Right renal pelvis (tissue), 4 donors: ENCODE data around the gene NHLRC2. TPM values are rescaled to one million over a fixed set of nuclear protein-coding genes. Genes with fewer than 3 reads are reported as not detected.
"Not testable (repeated sequence)": the region's sequence is repeated elsewhere in the genome, so short reads cannot be mapped to it uniquely, and the experiment has no call there.

Source experiments
- DNase-seq, 4 donors: peaks; one replicate each; pipeline ENCODE4 v3.0.0-alpha.2; 2013; ENCODE audit warnings: low read depth in 4 of 4, low spot score in 3 of 4, missing footprints in 1 of 4
- polyA plus RNA-seq, 4 donors: library from polyadenylated mRNA; unstranded; fragments of 120-200 nt; gene quantifications; one replicate each; pipeline ENCODE4 v1.2.1, GENCODE V29; 2013; ENCODE audit not compliant: insufficient read length in 4 of 4

The NHLRC2 gene, protein sequence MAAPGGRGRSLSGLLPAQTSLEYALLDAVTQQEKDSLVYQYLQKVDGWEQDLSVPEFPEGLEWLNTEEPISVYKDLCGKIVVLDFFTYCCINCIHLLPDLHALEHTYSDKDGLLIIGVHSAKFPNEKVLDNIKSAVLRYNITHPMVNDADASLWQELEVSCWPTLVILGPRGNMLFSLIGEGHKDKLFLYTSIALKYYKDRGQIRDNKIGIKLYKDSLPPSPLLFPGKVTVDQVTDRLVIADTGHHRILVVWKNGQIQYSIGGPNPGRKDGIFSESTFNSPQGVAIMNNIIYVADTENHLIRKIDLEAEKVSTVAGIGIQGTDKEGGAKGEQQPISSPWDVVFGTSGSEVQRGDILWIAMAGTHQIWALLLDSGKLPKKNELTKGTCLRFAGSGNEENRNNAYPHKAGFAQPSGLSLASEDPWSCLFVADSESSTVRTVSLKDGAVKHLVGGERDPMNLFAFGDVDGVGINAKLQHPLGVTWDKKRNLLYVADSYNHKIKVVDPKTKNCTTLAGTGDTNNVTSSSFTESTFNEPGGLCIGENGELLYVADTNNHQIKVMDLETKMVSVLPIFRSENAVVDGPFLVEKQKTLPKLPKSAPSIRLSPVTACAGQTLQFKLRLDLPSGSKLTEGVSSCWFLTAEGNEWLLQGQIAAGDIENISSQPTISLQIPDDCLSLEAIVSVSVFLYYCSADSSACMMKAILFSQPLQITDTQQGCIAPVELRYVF
- polyA plus RNA-seq: 10 to 100 TPM; 15.9 to 25.6 (median 20.6) TPM

DNA sequence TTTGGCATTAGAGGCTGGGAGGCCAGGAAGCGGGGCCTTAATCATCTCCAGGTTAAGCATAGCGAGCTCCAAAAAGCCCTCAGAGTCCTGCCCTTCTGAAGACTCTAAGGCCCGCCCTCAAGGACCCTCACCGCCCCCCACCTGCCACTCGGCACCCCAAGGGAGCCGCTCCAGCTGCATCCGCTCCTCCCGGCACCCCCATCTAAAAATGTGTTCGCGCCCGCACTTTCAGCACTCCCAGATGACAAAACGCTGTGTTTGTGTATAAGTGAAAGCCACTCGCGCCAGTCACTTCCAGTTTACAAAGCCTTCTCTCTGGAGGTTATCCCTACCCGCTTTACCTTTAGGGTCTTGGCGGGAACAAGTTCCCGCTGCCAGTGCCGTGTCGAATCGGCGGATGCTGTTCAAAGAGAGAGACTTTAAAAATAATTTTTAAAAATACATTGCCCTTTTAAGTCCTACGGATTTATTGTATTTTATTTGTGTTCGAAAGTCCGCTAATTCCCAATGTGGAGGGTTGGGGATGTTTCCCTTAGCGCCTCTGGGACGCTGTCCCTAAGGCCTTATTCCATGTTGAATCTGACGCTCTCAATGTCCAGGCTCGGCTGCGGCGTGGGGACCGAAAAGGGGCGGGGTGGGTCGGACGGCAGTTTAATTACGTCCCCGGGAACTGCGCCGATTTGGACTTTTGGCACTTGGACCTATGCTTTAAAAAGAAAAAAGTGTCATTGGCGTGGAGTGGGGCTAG, at the start of gene NHLRC2, which contains the start of gene DCLRE1A:
Gene NHLRC2 (plus strand): TSS at position 649 of the 748 bp plus-strand sequence. CDS start 212 bp downstream, outside the sequence.
Gene DCLRE1A (minus strand): TSS at position 70 of the 748 bp plus-strand sequence. CDS start 900 bp downstream, outside the sequence.
- peak; percentile 77 to 85 (median 81) for DNase-seq

GRCh38 chr10:113806503-113806902, 48.0 kb upstream of the NHLRC2 start:
- no peak for DNase-seq

DNA sequence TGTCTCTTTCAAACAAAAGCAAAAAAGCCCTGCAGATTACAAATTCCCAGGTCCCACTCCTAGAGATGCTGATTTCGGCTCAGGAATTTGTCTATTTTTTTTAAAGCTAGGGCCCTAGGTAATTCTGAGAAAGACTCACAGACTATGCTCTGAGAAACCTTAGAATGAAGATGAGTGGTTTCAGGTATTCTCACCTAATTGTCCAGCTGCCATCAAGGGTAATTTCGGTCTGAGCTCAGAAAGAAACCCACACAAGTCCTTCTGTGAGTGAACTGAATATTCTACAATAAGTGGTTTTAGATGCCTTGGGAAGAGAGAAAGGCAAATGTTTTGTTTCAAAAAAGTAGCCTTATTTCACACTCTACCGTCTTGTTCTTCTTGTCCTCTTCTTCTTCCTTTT, 46.3 kb upstream of the NHLRC2 start:
- no peak for DNase-seq

- not testable (repeated sequence) for DNase-seq
Measured at GRCh38 chr10:113814700-113815099, 39.8 kb upstream of the NHLRC2 start.

DNA sequence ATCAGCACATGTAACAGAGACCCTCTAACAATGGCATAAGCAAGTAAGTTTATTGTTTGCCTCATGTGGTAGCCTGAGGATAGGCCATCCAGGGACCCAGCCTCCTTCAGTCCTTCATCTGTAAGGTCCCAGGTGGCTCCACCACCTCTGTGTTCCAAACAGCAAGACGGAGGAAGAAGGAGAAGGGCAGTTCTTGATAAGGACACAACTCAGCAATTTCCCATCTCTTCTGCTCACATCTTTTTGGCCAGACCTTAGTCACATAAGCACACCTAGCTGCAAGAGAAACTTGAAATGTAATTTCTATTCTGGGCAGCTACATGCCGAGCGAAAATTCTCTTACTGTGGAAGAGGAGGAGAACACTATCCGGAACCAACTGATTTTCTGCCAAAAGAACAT, 34.5 kb upstream of the NHLRC2 start:
- no peak for DNase-seq

DNA sequence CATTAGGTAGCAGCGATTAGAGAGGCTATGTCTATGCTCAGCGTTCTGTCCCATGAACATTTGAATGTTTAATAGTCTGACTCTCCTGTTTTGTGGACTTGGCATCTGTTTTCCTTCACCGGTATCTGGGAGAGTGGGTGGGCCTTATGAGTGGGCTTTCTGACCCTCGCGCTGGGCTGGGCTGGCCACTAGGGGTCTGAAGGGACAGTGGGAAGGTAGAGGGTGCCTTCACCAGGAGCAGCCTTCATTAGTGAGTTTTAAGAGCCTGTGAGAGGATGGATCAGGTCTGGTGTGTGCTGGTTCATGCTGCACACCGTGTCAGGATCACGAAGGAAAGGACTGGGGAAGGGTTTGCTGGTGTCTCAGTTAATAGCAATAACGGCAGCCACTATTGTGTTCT, 34.0 kb upstream of the NHLRC2 start:
- DNase-seq: no peak

DNA sequence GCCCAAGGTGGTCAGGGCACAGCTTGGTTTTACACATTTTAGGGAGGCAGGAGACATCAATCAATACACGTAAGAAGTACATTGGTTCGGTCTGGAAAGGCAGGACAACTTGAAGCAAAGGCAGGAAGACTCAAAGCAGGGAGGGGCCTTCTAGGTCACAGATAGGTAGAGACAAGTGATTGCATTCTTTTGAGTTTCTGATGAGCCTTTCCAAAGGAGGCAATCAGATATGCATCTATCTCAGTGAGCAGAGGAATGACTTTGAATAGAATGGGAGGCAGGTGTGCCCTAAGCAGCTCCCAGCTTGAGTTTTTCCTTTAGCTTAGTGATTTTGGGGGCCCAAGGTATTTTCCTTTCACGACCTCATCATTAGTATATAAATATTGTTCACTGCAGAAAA, 33.2 kb upstream of the NHLRC2 start:
- DNase-seq: not testable (repeated sequence)

DNA sequence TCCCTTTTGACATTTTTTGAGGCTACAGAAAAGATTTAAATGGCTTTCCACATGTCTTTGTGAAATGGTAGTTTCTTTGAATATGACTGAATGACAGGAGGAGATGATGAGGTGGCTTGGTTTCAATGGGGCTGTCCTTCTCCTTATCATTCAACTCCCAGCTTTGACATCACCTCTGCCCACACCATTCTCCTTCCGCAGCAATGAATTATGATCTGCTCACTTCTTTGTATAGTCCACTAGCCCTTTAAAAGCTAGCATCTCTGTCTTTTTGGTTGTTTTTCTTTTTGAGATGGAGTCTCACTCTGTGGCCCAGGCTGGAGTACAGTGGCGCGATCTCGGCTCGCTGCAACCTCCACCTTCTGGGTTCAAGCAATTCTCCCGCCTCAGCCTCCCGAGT, 32.3 kb upstream of the NHLRC2 start:
- no peak for DNase-seq

GRCh38 chr10:113823389-113823788, 31.1 kb upstream of the NHLRC2 start:
- no peak for DNase-seq

GRCh38 chr10:113825791-113826190, 28.7 kb upstream of the NHLRC2 start:
- DNase-seq: no peak

GRCh38 chr10:113828567-113828966, 25.9 kb upstream of the NHLRC2 start:
- DNase-seq: not testable (repeated sequence)

DNA sequence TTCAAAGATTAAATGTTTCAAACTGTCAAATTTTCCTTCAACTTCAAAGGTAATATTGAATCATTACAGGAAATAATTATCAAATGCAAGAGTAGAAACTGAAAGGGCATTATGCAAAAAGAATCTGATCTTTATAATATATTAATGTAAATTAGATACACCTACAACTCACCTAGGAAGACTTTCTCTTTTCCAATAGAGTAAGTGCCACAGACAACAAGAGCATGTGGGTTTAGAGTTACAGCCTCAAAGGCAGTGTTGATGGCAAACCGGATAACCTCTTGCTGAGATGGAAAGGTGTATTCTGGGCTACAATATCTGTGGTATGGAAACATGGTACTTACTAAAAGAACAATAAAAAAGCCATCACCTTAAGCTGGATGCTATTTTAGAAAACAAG, 12.3 kb upstream of the NHLRC2 start:
- DNase-seq: no peak

GRCh38 chr10:113843972-113844485, 10.4 kb upstream of the NHLRC2 start:
- DNase-seq: no peak

- DNase-seq: no peak
Measured at GRCh38 chr10:113846036-113846435, 8.4 kb upstream of the NHLRC2 start.

DNA sequence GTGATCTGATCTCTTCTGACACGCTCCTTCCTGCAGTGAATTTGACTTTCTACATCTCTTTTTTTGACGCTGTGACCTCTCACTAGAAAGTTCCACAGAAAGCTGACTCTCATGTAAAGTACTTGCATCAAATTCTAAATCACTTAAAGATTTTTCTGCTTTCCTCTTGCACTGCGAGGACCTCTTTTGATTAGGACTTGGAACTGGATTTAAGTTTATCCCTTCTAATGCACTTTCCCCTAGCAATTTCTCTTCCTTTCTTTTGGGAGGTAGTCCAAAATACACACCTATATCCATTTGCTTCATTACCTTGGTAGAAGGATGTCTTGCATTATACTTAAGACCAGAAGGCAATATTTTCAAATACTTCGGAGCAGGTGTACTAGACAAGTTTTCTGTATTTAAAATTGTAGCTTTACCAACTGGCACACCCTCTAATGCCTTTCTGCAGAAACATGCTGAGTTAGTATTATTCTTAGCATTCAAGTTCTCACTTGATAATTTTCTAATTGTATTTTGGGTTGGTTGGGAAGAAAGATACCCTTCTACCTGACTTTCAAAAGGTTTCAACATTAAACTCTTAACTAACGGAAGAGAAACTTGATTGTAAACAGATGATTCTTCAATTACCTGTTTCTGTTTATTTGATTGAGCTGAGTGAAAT, 5.2 kb upstream of the NHLRC2 start:
- no peak for DNase-seq

GRCh38 chr10:113849946-113850345, 4.5 kb upstream of the NHLRC2 start:
- DNase-seq: no peak

DNA sequence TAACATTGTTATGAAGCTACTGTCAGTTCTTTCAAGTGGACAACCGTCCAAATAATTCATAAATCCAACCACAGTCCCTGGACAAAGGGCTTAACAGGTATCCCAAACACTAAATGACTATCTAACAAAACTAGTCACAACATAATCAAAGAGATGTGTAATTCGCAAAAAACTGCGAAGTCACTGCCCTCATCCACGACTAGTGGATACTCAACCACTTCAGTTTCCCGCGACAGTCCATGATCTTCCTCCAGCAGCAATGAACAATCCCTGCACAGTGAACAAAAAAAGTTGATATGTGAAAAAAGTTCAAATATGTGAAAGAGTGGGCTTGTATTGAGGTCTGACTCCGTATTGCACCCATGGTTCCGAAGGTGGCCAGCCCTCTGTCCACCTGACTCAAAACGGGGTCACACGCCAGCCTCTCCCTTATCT, 866 bp upstream of the NHLRC2 start:
- DNase-seq: peak in 2 of 4 donors; percentile 3 to 39

GRCh38 chr10:113854761-113855588, 514 bp downstream of the NHLRC2 start:
- peak in 2 of 4 donors; percentile 12 to 34 for DNase-seq

GRCh38 chr10:113856563-113856962, 2.1 kb downstream of the NHLRC2 start:
- no peak for DNase-seq
